EL (cell line): ENCODE data around the gene ITPRIPL1.
A peak's percentile ranks its signal among the peaks of the same experiment; 100 is the strongest.

Experiments
- DNase-seq: peaks from one replicate; pipeline ENCODE4 v3.0.0-alpha.2; 2016

ITPRIPL1 gene

GRCh38 chr2:96324721-96325040, 436 bp upstream of the ITPRIPL1 start:
- DNase-seq, result no peak

- DNase-seq, result no peak
Measured at GRCh38 chr2:96325884-96326255, 753 bp downstream of the ITPRIPL1 start.

GRCh38 chr2:96326564-96326963, 1.4 kb downstream of the ITPRIPL1 start:
- no peak for DNase-seq

GRCh38 chr2:96326990-96327820, 2.1 kb downstream of the ITPRIPL1 start:
- no peak for DNase-seq

- DNase-seq, result peak; percentile 72
Measured at GRCh38 chr2:96329456-96329855, 4.3 kb downstream of the ITPRIPL1 start.

- no peak for DNase-seq
Measured at GRCh38 chr2:96329874-96330273, 4.8 kb downstream of the ITPRIPL1 start.

GRCh38 chr2:96330407-96330806, 5.3 kb downstream of the ITPRIPL1 start:
- DNase-seq, result peak; percentile 37

GRCh38 chr2:96333708-96334107, 8.6 kb downstream of the ITPRIPL1 start:
- no peak for DNase-seq

GRCh38 chr2:96336104-96336775, 11.1 kb downstream of the ITPRIPL1 start:
- DNase-seq, result no peak

- DNase-seq, result no peak
Measured at GRCh38 chr2:96336873-96337272, 11.8 kb downstream of the ITPRIPL1 start.

- DNase-seq, result peak; percentile 52
Measured at GRCh38 chr2:96340493-96341414, 15.6 kb downstream of the ITPRIPL1 start.

- no peak for DNase-seq
Measured at GRCh38 chr2:96341641-96342040, 16.5 kb downstream of the ITPRIPL1 start.

- DNase-seq, result peak; percentile 84
Measured at GRCh38 chr2:96342085-96342484, 17.0 kb downstream of the ITPRIPL1 start.

- no peak for DNase-seq
Measured at GRCh38 chr2:96344011-96344410, 18.9 kb downstream of the ITPRIPL1 start.

- DNase-seq, result no peak
Measured at GRCh38 chr2:96345438-96345837, 20.3 kb downstream of the ITPRIPL1 start.

- DNase-seq, result no peak
Measured at GRCh38 chr2:96345868-96346462, 20.8 kb downstream of the ITPRIPL1 start.

GRCh38 chr2:96347395-96347794, 22.3 kb downstream of the ITPRIPL1 start:
- no peak for DNase-seq

- DNase-seq, result peak; percentile 26
Measured at GRCh38 chr2:96353032-96353561, 28.0 kb downstream of the ITPRIPL1 start.

GRCh38 chr2:96353606-96354101, 28.5 kb downstream of the ITPRIPL1 start:
- no peak for DNase-seq

- DNase-seq, result no peak
Measured at GRCh38 chr2:96354492-96354891, 29.4 kb downstream of the ITPRIPL1 start.

GRCh38 chr2:96356889-96357288, 31.8 kb downstream of the ITPRIPL1 start:
- DNase-seq, result no peak

GRCh38 chr2:96359310-96359709, 34.2 kb downstream of the ITPRIPL1 start:
- DNase-seq, result no peak

- DNase-seq, result no peak
Measured at GRCh38 chr2:96359866-96360265, 34.7 kb downstream of the ITPRIPL1 start.
